GM12878 (cell line): ENCODE measurements around the gene YY2.

Experiments
- CHD2 ChIP-seq: IDR thresholded peaks from 2 replicates; pipeline ENCODE4 v1.6.1; 2011; ENCODE audit warnings: low read depth, low read length, improper control_type of control experiment, borderline replicate concordance
- EGR1 ChIP-seq, 2 experiments: IDR thresholded peaks; 1 replicate in 1 of 2; 2 replicates in 1 of 2; pipeline ENCODE4 v1.6.1; 2011 to 2012; ENCODE audit warnings: low read depth in 2 of 2, low read length in 2 of 2, borderline replicate concordance in 1 of 2, mild to moderate bottlenecking in 1 of 2, moderate library complexity in 1 of 2
- ESRRA ChIP-seq: IDR thresholded peaks from 2 replicates; pipeline ENCODE4 v1.6.1; 2012; ENCODE audit warnings: mild to moderate bottlenecking, low read length, improper control_type of control experiment
- EZH2 ChIP-seq: IDR thresholded peaks from 2 replicates; pipeline ENCODE4 v1.6.1; 2012; ENCODE audit warnings: low read depth, mild to moderate bottlenecking, control low read depth, inconsistent platforms, low read length, borderline replicate concordance; ENCODE audit not compliant: control insufficient read depth
- HDGF ChIP-seq: fragments of 450-650 bp; IDR thresholded peaks from 2 replicates; pipeline ENCODE4 v1.6.1; 2016; ENCODE audit warnings: antibody characterized with exemption
- SMAD1 ChIP-seq: fragments of 450-650 bp; IDR thresholded peaks from 2 replicates; pipeline ENCODE4 v1.6.1; 2018; ENCODE audit warnings: mild to moderate bottlenecking, low read depth; ENCODE audit not compliant: partially characterized antibody
- SMARCA5 ChIP-seq: fragments of 450-650 bp; IDR thresholded peaks from 2 replicates; pipeline ENCODE4 v1.6.1; 2017; ENCODE audit warnings: mild to moderate bottlenecking
- TARDBP ChIP-seq: IDR thresholded peaks from 2 replicates; pipeline ENCODE4 v1.6.1; 2016; ENCODE audit warnings: borderline replicate concordance
- YBX1 ChIP-seq: fragments of 450-650 bp; IDR thresholded peaks from 2 replicates; pipeline ENCODE4 v1.6.1; 2016; ENCODE audit warnings: antibody characterized with exemption
- ZBTB40 ChIP-seq: fragments of 450-650 bp; IDR thresholded peaks from 2 replicates; pipeline ENCODE4 v1.6.1; 2016; ENCODE audit warnings: mild to moderate bottlenecking, moderate library complexity, borderline replicate concordance
- TF ChIP-seq, protein P1 (sequence below), 3 experiments: IDR thresholded peaks in 2 of 3; conservative IDR thresholded peaks in 1 of 3; 2 replicates each; pipeline ENCODE4 v1.5.1; 2011; ENCODE audit warnings: low read depth in 3 of 3, low read length in 3 of 3, mild to moderate bottlenecking in 3 of 3, control low read depth in 2 of 3, moderate library complexity in 2 of 3, inconsistent platforms in 1 of 3, mixed read lengths in 1 of 3; ENCODE audit not compliant: control insufficient read depth in 2 of 3, insufficient read depth in 1 of 3; ENCODE audit errors: extremely low read depth in 1 of 3
- TF ChIP-seq, protein P2 (sequence below): fragments of 450-650 bp; IDR thresholded peaks from 2 replicates; pipeline ENCODE4 v1.6.1; 2017; ENCODE audit warnings: mild to moderate bottlenecking

GRCh38 chrX:21863241-21863640, 7.5 kb downstream of the YY2 start:
- TF ChIP-seq, protein P1, sequence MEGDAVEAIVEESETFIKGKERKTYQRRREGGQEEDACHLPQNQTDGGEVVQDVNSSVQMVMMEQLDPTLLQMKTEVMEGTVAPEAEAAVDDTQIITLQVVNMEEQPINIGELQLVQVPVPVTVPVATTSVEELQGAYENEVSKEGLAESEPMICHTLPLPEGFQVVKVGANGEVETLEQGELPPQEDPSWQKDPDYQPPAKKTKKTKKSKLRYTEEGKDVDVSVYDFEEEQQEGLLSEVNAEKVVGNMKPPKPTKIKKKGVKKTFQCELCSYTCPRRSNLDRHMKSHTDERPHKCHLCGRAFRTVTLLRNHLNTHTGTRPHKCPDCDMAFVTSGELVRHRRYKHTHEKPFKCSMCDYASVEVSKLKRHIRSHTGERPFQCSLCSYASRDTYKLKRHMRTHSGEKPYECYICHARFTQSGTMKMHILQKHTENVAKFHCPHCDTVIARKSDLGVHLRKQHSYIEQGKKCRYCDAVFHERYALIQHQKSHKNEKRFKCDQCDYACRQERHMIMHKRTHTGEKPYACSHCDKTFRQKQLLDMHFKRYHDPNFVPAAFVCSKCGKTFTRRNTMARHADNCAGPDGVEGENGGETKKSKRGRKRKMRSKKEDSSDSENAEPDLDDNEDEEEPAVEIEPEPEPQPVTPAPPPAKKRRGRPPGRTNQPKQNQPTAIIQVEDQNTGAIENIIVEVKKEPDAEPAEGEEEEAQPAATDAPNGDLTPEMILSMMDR (IDR thresholded peaks at IDR 0.05 in 2 of 3, conservative IDR thresholded peaks at IDR 0.05 in 1 of 3; ENCODE audit: control insufficient read depth in 2 of 3, extremely low read depth in 1 of 3, insufficient read depth in 1 of 3, low read depth in 3 of 3, low read length in 3 of 3): no peak
- TF ChIP-seq ZBTB40 (no peak), TARDBP (no peak), YBX1 (no peak), EZH2 (no peak), CHD2 (no peak), HDGF (no peak), EGR1 (IDR thresholded peaks at IDR 0.05; ENCODE audit: borderline replicate concordance in 1 of 2, low read depth in 2 of 2, low read length in 2 of 2) (no peak), SMARCA5 (no peak), SMAD1 (no peak), ESRRA (no peak)
- TF ChIP-seq, protein P2, sequence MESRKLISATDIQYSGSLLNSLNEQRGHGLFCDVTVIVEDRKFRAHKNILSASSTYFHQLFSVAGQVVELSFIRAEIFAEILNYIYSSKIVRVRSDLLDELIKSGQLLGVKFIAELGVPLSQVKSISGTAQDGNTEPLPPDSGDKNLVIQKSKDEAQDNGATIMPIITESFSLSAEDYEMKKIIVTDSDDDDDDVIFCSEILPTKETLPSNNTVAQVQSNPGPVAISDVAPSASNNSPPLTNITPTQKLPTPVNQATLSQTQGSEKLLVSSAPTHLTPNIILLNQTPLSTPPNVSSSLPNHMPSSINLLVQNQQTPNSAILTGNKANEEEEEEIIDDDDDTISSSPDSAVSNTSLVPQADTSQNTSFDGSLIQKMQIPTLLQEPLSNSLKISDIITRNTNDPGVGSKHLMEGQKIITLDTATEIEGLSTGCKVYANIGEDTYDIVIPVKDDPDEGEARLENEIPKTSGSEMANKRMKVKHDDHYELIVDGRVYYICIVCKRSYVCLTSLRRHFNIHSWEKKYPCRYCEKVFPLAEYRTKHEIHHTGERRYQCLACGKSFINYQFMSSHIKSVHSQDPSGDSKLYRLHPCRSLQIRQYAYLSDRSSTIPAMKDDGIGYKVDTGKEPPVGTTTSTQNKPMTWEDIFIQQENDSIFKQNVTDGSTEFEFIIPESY: no peak
